Neural progenitor cell (in vitro differentiated cells): Measurements from ENCODE around the gene ACCS.

Experiments
- CTCF ChIP-seq: fragments of 200-600 bp; sonication (generic); IDR thresholded peaks from 2 replicates; pipeline ENCODE4 v1.5.1; 2017; ENCODE audit warnings: antibody characterized with exemption, mild to moderate bottlenecking
- EZH2phosphoT487 ChIP-seq: fragments of 200-600 bp; sonication (generic); IDR thresholded peaks from 2 replicates; pipeline ENCODE4 v1.6.1; 2017; ENCODE audit warnings: antibody characterized with exemption

DNA sequence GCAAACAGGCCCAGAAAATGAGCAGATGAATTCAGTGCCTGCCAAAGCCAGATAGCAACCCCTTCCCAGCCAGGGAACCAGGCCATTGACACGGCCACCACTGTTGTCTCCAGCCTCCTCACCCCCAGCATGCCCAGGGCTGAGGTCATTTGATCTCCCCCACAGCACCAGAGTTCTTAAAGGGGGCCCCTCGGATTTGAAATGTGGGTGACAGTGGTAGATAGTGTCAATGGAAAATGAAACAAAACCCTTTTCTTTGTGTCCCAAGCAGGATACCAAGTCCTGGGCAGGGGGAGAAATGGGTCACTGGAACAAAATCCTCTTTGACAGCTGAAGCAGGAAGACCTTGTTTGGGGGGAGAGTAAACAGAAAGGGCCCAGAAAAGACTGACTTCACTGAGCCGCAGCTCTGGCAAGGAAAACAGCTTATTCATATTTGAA lies 32.6 kb upstream of the ACCS start:
- TF ChIP-seq CTCF (no peak), EZH2phosphoT487 (no peak)
